Forelimb muscle (tissue), 1 donor: ENCODE measurements around the gene CHMP3. TPM values are rescaled to one million over a fixed set of nuclear protein-coding genes. Genes with fewer than 3 reads are reported as not detected.
"Not testable (repeated sequence)": the region's sequence is repeated elsewhere in the genome, so short reads cannot be mapped to it uniquely, and the experiment has no call there.

Source experiments
- DNase-seq: peaks from one replicate; pipeline ENCODE4 v3.0.0-alpha.2; 2013; ENCODE audit warnings: low read depth
- polyA plus RNA-seq: library from polyadenylated mRNA; unstranded; fragments of 120-200 nt; gene quantifications from one replicate; pipeline ENCODE4 v1.2.1, GENCODE V29; 2013; ENCODE audit not compliant: insufficient read length

The CHMP3 gene
- polyA plus RNA-seq, 1 donor: 141 TPM

DNA sequence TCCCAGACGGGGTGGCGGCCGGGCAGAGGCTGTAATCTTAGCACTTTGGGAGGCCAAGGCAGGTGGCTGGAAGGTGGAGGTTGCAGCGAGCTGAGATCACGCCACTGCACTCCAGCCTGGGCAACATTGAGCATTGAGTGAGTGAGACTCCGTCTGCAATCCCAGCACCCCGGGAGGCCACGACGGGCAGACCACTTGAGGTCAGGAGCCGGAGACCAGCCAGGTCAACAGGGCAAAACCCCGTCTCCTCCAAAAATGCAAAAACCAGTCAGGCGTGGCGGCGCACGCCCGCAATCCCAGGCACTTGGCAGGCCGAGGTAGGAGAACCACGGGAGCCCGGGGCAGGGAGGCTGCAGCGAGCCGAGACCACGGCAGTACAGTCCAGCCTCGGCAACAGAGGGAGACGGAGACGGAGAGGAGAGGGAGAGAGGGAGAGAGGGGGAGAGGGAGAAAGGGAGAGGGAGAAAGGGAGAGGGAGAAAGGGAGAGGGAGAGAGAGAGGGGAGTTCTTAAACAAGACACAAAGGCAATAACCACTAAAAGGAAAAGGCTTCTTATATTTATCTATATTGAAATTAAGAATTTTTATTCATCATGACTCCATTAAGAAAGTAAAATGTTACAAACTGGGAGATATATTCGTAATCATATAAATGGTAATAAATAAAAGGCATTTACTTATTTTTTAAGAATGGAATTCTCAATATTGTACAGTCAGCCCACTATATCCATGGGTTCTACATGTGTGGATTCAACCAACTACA lies 13.1 kb downstream of the CHMP3 start:
- DNase-seq: not testable (repeated sequence)

DNA sequence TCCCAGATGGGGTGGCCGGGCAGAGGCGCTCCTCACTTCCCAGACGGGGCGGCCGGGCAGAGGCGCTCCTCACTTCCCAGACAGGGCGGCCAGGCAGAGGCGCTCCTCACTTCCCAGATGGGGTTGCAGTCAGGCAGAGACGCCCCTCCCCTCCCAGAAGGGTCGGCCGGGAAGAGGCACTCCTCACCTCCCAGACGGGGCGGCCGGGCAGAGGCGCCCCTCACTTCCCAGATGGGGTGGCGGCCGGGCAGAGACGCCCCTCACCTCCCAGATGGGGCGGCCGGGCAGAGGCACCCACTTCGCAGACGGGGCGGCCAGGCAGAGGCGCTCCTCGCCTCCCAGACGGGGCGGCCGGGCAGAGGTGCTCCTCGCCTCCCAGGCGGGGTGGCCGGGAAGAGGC lies 13.8 kb downstream of the CHMP3 start:
- not testable (repeated sequence) for DNase-seq

DNA sequence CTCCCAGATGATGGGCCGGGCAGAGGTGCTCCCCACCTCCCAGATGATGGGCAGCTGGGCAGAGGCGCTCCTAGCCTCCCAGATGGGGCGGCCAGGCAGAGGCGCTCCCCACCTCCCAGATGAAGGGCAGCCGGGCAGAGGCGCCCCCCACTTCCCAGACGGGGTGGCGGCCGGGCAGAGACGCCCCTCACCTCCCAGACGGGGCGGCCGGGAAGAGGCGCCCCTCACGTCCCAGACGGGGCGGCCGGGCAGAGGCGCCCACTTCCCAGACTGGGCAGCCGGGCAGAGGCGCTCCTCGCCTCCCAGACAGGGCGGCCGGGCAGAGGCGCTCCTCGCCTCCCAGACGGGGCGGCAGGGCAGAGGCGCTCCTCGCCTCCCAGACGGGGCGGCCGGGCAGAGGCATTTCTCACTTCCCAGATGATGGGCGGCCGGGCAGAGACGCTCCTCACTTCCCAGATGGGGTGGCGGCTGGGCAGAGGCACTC lies 14.3 kb downstream of the CHMP3 start:
- DNase-seq: not testable (repeated sequence)

DNA sequence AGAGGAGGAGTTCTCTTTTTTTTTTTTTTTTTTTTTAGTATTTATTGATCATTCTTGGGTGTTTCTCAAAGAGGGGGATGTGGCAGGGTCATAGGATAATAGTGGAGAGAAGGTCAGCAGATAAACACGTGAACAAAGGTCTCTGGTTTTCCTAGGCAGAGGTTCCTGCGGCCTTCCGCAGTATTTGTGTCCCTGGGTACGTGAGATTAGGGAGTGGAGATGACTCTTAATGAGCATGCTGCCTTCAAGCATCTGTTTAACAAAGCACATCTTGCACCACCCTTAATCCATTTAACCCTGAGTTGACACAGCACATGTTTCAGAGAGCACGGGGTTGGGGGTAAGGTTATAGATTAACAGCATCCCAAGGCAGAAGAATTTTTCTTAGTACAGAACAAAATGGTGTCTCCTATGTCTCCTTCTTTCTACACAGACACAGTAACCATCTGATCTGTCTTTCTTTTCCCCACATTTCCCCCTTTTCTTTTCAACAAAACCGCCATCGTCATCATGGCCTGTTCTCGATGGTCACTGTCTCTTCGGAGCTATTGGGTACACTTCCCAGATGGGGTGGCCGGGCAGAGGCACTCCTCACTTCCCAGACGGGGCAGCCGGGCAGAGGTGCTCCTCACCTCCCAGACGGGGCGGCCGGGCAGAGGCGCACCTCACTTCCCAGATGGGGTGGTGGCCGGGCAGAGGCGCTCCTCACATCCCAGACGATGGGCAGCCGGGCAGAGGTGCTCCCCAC lies 14.9 kb downstream of the CHMP3 start:
- not testable (repeated sequence) for DNase-seq

DNA sequence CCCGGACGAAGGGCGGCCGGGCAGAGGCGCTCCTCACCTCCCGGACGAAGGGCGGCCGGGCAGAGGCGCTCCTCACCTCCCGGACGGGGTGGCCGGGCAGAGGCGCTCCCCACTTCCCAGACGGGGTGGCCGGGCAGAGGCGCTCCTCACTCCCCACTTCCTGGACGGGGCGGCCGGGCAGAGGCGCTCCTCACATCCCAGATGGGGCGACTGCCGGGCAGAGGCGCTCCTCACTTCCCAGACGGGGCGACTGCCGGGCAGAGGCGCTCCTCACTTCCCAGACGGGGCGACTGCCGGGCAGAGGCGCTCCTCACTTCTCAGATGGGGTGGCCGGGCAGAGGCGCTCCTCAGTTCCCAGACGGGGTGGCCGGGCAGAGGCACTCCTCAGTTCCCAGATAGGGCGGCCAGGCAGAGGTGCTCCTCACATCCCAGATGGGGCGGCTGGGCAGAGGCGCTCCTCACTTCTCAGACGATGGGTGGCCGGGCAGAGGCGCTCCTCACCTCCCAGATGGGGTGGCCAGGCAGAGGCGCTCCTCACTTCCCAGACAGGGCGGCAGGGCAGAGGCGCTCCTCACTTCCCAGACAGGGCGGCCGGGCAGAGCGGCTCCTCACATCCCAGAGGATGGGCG lies 17.8 kb downstream of the CHMP3 start:
- not testable (repeated sequence) for DNase-seq

DNA sequence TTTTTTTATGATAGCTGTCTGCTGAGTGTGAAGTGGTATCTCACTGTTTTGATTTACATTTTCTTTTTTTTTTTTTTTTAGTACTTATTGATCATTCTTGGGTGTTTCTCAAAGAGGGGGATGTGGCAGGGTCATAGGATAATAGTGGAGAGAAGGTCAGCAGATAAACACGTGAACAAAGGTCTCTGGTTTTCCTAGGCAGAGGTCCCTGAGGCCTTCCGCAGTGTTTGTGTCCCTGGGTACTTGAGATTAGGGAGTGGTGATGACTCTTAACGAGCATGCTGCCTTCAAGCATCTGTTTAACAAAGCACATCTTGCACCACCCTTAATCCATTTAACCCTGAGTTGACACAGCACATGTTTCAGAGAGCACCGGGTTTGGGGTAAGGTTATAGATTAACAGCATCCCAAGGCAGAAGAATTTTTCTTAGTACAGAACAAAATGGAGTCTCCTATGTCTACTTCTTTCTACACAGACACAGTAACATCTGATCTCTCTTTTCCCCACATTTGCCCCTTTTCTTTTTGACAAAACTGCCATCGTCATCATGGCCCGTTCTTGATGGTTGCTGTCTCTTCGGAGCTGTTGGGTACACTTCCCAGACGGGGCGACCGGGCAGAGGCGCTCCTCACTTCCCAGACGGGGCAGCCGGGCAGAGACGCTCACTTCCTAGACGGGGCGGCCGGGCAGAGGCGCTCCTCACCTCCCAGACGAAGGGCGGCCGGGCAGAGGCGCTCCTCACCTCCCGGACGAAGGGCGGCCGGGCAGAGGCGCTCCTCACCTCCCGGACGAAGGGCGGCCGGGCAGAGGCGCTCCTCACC lies 18.8 kb downstream of the CHMP3 start:
- DNase-seq: not testable (repeated sequence)

DNA sequence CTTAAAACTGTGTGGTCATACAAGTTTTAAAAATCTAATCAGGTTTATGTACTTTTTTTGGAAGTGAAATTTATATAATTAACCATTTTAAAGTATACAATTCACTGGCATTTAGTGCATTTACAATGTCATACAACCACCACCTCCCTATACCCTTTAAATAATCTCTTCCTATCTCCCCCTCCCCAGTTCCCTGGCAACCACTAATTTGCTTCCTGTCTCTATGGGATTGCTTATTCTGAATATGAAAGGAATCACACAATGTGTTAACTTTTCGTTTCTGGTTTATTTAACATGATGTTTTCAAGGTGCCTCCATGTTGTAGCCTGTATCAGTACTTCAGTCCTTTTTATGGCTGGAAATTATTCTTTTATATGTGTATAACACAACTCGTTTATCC lies 19.4 kb downstream of the CHMP3 start:
- DNase-seq: no peak

DNA sequence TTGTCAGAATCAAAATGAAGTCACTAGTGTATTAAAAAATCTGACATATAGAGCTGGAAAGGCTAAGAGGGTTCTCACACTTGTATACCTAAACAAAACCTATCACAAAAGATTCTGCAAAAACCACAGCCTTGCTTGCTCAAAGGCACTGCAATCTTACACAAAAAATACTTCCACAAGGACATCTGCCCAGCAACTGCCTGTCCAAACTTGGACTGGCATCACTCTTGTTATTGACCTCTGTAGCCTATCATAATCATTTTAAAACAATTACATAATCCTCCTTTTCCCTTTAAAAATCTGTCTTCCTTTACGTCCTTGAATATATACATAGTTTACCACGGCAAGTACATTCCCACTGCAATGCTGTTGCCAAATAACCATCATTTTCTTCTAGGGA lies 19.9 kb downstream of the CHMP3 start:
- no peak for DNase-seq

DNA sequence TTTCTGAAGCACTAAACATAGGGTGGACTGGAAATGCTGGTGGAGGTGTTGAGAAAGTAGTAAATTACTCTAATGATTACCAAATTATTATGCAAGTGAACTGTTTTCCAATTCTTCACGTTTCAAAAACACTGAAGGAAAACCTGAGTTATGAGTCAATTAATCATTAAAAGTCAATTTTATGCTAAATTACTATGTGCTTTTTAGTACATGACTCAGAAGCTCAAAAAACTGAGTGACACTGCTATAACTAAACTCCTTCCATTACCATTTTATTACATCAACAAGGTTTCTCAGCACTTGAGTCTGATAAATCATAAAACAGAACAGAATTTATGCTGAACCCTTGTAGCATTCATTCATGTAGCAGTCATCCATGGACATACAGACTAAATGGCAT lies 20.4 kb downstream of the CHMP3 start:
- no peak for DNase-seq

DNA sequence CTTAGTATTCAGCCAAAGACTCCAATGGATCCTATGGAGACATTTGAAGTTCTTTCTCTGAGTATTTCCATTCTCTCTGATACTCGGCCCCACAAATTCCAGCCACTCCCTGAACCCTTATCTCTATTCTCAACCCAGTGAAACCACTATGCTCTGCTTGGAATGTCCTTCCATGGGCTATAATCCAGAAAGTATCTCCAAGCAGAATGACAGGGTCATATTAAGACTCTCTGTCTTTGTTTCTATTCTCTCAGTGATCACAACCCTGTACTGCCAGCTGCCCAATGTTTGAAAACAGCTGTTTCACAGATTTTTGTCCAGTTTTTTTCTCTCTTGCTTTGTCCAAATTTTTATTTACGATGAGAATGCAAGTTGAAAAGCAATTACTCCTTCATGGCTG lies 21.9 kb downstream of the CHMP3 start:
- DNase-seq: no peak

DNA sequence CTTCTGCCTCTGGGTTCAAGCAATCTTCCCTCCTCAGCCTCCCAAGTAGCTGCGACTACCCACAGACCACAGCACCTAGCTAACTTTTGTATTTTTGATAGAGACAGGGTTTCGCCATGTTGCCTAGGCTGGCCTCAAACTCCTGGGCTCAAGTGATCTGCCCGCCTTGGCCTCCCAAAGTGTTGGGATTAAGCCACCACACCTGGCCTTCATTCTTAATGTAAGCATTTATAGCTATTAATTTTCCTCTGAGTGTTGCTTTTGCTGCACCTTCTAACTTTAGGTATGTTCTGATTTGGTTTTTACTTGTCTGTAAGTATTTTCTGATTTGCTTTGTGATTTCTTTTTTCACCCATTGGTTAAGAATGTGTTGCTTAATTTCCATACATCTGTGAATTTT lies 29.7 kb downstream of the CHMP3 start:
- DNase-seq: no peak

DNA sequence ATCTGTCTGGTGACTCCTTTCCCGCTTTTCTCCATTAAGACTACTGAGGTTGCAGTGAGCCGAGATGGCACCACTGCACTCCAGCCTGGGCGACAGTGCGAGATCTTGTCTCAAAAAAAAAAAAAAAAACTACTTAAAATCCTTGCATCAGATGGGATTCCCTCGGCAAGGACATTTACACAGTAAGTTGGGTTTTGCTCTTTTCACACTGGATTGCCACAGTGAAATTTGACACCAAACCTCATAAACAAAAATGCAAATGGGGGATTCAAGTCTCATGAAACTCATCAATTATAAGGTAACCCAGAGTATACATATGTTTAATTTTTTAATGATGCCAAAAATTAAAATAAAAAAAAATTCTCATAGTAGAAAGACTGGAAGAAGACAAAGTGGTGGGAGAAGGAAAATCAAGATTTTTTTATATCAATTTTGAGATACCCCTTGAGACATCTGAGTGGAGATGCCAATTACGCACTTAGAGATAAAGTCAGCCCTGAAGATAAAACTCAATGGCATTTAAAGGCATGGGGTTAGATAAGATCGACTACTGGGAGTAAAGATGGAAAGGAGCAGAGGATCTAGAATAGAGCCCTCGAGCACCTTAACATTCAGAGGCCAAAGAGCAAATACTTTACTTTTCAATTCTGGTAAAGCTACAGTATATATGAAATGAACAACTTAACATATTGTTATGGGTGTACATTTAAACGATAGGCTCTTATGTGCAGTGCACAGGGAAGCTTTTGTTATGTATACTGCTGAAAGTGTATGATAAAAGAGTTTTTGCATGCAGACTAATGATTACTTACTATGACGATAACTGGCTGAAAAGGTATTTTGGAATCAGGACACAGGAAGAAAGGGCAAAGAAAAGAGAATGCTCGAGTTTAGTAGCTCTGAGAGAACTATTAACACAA lies 37.6 kb downstream of the CHMP3 start:
- DNase-seq: no peak

DNA sequence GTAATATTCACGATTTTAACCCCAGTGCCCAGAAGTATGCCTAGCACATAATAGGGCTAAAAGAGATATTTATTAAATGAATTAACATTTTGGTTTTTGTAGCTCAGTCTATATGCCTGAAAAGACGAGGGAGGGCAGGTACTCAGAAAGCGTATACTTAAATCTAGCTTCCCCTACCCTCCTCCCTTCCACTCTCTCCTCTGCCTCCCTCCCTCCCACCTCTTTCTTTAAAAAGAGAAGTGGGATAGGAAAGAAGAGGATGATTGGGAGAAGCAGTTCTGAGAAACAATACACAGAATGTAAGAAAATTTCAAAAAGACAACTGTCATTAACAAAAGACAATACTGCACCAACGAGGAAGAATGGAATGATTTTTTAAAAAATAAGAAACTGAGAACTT lies 39.8 kb downstream of the CHMP3 start:
- no peak for DNase-seq

DNA sequence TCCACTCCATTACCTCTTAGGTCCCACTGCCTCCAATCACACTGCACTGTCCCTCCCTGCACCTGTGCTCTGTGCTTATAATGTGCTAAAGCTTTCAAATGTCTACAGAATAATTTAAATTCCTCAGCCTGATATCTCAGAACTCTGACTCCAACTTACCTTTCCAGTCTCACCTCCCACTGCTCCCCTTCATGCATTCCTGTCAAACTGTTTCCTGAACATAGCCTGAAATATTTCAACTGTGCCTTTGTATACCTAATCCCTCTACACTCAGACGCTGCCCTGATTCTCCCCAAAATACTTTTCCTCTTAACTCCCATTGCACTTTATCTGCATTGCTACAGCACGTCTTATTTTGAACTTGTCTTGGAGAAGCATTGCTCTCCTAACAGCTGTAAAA lies 40.5 kb downstream of the CHMP3 start:
- DNase-seq: no peak

DNA sequence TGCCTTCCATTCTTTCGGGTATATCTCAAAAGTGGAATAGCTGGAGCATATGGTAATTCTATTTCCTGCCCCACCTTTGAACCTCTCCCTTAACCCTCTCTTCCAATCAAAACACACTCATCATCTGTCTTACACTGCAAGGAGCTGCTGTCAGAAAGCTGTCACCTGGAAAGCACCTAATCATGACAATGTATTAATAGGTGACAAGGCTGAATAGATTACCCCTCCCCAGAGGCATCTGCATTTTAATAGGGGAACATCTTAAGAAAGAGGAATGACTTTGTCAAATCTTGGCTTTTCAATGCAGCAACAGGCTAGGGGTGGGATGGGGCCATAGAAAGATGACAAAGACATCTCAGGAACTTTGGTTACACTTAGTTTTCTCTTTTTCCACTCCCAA lies 41.3 kb downstream of the CHMP3 start:
- DNase-seq: no peak

DNA sequence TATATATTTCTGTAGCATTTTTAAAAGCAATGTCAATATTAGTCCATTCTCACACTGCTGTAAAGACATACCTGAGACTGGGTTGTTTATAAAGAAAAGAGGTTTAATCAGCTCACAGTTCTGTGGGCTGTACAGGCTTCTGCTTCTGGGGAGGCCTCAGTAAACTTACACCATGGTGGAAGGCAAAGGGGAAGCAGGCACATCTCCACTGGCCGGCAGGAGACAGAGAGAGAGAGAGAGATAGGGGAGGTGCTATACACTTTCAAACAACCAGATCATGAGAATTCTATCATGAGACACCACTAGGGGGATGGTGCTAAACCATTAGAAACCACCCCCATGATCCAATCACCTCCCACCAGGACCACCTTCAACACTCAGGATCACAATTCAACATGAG lies 43.1 kb downstream of the CHMP3 start:
- no peak for DNase-seq

DNA sequence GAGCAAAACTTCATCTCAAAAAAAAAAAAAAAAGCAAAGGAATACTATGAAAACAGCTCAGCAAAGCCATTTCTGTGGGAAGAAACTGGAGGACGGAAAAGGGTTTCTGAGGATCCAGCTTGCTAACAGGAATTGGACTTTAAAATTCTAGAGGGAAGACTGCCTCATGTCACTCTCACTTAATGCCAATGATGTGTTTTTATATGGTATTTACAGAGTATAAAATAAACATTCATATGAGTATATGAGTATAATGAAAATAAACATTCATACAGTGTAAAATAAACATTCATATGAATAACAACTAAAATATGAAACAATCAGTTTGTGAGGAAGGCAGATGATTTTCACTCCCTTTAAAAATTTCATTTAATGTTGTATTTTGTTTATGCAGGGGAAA lies 43.9 kb downstream of the CHMP3 start:
- no peak for DNase-seq

DNA sequence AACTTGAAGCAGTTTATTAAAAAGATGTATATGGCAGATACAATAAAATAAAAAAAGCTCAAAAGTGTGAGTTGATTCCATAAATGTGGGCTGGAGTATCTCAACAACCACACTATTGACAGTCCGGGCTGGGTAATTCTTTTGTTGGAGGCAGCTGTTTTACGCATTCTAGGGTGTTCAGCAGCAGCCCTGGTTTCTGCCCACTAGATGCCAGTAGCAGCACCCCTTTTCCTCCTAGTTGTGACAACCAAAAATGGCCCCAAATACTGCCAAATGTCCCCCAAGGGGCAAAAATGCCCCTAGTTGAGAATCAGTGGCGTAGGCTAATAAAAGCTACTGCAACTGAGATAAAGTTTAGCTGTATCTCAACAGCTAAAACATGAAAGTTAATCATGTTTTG lies 44.8 kb downstream of the CHMP3 start:
- DNase-seq: no peak

DNA sequence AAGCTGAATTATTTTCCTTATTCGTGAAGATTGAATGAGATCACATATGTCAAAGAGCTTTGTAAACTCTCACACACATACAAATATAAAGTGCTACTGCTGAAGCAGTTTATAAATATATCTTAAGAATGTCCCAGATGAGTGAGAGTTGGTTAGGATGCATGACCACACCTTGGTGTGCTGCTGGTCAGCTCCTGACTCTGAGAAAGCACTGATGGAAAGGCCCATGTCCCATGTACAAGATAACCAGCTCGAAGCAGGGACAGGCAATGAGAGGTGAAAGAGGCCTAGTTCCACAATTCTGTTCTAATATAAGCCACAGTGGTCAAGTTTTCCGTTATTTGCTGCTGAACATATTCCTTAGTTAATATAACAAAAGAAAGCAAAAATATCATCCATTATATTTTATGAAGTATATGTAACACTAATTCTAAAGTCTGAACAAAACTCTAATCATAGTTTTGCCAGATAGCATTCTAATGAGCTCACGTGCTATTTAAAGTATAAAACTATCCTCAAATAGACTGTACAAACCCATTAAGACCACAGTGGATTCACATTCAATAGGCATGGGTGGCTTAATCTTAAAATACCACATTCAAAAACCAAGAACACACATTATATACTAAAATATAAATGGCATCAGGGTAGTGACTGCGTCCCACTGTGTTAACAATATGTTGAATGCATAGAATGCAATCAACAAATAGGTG lies 49.1 kb downstream of the CHMP3 start:
- DNase-seq: no peak

DNA sequence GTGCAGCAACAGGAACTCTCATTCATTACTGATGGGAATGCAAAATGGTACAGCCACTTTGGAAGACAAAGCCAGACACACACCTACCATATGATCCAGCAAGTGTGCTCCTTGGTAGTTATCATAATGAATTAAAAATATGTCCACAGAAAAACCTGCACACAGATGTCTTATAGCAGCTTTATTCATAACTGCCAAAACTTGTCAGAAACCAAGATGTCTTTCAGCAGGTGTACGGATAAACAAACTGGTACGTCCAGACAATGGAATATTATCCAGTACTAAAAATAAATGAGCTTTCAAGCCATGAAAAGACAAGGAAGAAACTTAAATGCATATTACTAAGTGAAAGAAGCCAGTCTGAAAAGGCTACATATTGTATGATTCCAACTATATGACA lies 50.4 kb downstream of the CHMP3 start:
- DNase-seq: no peak
